ENCODE results near the gene C1D. TPM values are rescaled to one million over a fixed set of nuclear protein-coding genes. Genes with fewer than 3 reads are reported as not detected.

C1D gene
- polyA plus RNA-seq, 3 donors, result 14.9 to 58.4 (median 49.7) TPM

GRCh38 chr2:68099260-68099659, 36.5 kb upstream of the C1D start:
- Histone ChIP-seq H3K9me3 (replicated peaks in 1 of 2; ENCODE audit: control insufficient read depth in 1 of 2, insufficient read depth in 1 of 2, low read length in 2 of 2) (no peaks in the 10 kb centered on the region), H3K4me2 (replicated peaks; ENCODE audit: extremely low read depth, low read length, poor library complexity, severe bottlenecking) (no peak overlapping the region), H3K36me3 (replicated peaks in 1 of 2; ENCODE audit: control insufficient read depth in 1 of 2, insufficient read depth in 2 of 2, low read length in 2 of 2) (no peaks in the 10 kb centered on the region), H3K4me3 (replicated peaks in 1 of 3; ENCODE audit: low read depth in 2 of 3, low read length in 3 of 3) (no peak overlapping the region), H4K20me1 (ENCODE audit: insufficient read depth, low read length) (no peaks in the 10 kb centered on the region), H2AFZ (ENCODE audit: insufficient read depth, low read depth, low read length, poor library complexity, severe bottlenecking) (no peak overlapping the region), H3K27ac (ENCODE audit: low read depth in 1 of 2, low read length in 2 of 2) (no peak overlapping the region), H3K4me1 (ENCODE audit: control insufficient read depth in 1 of 2, insufficient read depth in 2 of 2, low read length in 2 of 2) (peaks cover 12 to 15% of the 10 kb centered on the region in 2 donors), H3K27me3 (ENCODE audit: control insufficient read depth in 2 of 2, insufficient read depth in 2 of 2, low read length in 2 of 2) (no peaks in the 10 kb centered on the region), H3K9ac (ENCODE audit: insufficient read depth, low read length, poor library complexity, severe bottlenecking) (no peak overlapping the region), H3K79me2 (ENCODE audit: insufficient read depth, low read length) (no peaks in the 10 kb centered on the region)
- Mint-ChIP-seq H3K9me3 (peaks cover 0 to 1% (median 0%) of the 10 kb centered on the region in 7 donors), H3K27me3 (ENCODE audit: low read depth in 3 of 3) (peaks cover 0 to 2% (median 0%) of the 10 kb centered on the region in 3 donors), H3K4me3 (no peak overlapping the region), H3K4me1 (peaks cover 15% of the 10 kb centered on the region), H3K36me3 (no peaks in the 10 kb centered on the region), H3K27ac (no peak overlapping the region)
- WGBS (ENCODE audit: insufficient coverage), result 81% methylated on average over 6 of the region's 8 CpGs
- no peak for DNase-seq
- TF ChIP-seq, protein P1, sequence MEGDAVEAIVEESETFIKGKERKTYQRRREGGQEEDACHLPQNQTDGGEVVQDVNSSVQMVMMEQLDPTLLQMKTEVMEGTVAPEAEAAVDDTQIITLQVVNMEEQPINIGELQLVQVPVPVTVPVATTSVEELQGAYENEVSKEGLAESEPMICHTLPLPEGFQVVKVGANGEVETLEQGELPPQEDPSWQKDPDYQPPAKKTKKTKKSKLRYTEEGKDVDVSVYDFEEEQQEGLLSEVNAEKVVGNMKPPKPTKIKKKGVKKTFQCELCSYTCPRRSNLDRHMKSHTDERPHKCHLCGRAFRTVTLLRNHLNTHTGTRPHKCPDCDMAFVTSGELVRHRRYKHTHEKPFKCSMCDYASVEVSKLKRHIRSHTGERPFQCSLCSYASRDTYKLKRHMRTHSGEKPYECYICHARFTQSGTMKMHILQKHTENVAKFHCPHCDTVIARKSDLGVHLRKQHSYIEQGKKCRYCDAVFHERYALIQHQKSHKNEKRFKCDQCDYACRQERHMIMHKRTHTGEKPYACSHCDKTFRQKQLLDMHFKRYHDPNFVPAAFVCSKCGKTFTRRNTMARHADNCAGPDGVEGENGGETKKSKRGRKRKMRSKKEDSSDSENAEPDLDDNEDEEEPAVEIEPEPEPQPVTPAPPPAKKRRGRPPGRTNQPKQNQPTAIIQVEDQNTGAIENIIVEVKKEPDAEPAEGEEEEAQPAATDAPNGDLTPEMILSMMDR (IDR thresholded peaks at IDR 0.05), result no peak
- intact Hi-C loops (cut with micrococcal nuclease), result no loop called here

DNA sequence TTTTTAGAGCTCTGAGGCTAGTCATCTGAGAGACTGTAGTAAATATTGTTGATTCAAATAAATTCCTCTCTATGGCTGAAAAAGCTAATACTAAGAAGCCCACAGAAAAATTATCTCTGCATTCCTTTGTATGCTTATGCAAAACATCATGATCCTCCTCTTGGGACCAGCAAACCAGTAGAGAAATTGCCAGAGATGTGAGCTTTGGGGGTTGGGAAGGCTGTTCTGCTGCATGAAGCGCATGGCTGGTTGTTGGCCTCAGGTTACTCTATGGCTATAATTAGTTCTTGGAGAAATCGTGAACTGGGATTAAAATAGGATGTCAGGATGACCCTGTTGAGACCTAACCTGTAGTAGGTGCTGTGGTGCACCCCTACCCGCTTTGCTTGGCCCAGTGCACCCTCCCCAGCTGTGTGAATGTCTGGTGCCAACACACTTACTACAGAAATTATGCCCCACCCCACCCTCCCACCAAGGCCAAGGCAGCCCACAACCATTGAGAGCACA, 35.5 kb upstream of the C1D start:
- no peaks in the 10 kb centered on the region for H3K36me3 Mint-ChIP-seq
- H3K9me3 ChIP-seq (replicated peaks in 1 of 2; ENCODE audit: control insufficient read depth in 1 of 2, insufficient read depth in 1 of 2, low read length in 2 of 2), result no peaks in the 10 kb centered on the region
- H3K27ac ChIP-seq (ENCODE audit: low read depth in 1 of 2, low read length in 2 of 2), result no peak overlapping the region
- peaks cover 12 to 15% of the 10 kb centered on the region in 2 donors for H3K4me1 ChIP-seq (ENCODE audit: control insufficient read depth in 1 of 2, insufficient read depth in 2 of 2, low read length in 2 of 2)
- H3K79me2 ChIP-seq (ENCODE audit: insufficient read depth, low read length), result no peaks in the 10 kb centered on the region
- no peak overlapping the region for H3K4me2 ChIP-seq (replicated peaks; ENCODE audit: extremely low read depth, low read length, poor library complexity, severe bottlenecking)
- no peak for DNase-seq
- peaks cover 0 to 1% (median 0%) of the 10 kb centered on the region in 7 donors for H3K9me3 Mint-ChIP-seq
- peaks cover 0 to 2% (median 0%) of the 10 kb centered on the region in 3 donors for H3K27me3 Mint-ChIP-seq (ENCODE audit: low read depth in 3 of 3)
- no peaks in the 10 kb centered on the region for H3K27me3 ChIP-seq (ENCODE audit: control insufficient read depth in 2 of 2, insufficient read depth in 2 of 2, low read length in 2 of 2)
- intact Hi-C loops (cut with micrococcal nuclease), result no loop called here
- H2AFZ ChIP-seq (ENCODE audit: insufficient read depth, low read depth, low read length, poor library complexity, severe bottlenecking), result no peak overlapping the region
- H3K4me3 ChIP-seq (replicated peaks in 1 of 3; ENCODE audit: low read depth in 2 of 3, low read length in 3 of 3), result no peak overlapping the region
- H3K4me3 Mint-ChIP-seq, result no peak overlapping the region
- H4K20me1 ChIP-seq (ENCODE audit: insufficient read depth, low read length), result no peaks in the 10 kb centered on the region
- WGBS (ENCODE audit: insufficient coverage), result no CpG with 5 or more reads among the region's 3 CpGs
- no peak overlapping the region for H3K27ac Mint-ChIP-seq
- H3K9ac ChIP-seq (ENCODE audit: insufficient read depth, low read length, poor library complexity, severe bottlenecking), result no peak overlapping the region
- TF ChIP-seq, protein P1 (IDR thresholded peaks at IDR 0.05), result no peak
- H3K36me3 ChIP-seq (replicated peaks in 1 of 2; ENCODE audit: control insufficient read depth in 1 of 2, insufficient read depth in 2 of 2, low read length in 2 of 2), result no peaks in the 10 kb centered on the region
- H3K4me1 Mint-ChIP-seq, result peaks cover 15% of the 10 kb centered on the region

Data from CD14-positive monocyte (primary cell).